Neutrophil (primary cell): ENCODE data around the gene SRRD.

Experiments used
- H3K27ac ChIP-seq: fragments of 200-600 bp; sonication (generic); 2 replicates; pipeline ENCODE4 v1.5.1; 2016; ENCODE audit warnings: mild to moderate bottlenecking, moderate library complexity
- H3K27me3 ChIP-seq: fragments of 200-600 bp; sonication (generic); 2 replicates; pipeline ENCODE4 v1.6.0; 2016; ENCODE audit warnings: mild to moderate bottlenecking
- H3K36me3 ChIP-seq: fragments of 200-600 bp; sonication (generic); 2 replicates; pipeline ENCODE4 v1.5.1; 2017
- H3K4me1 ChIP-seq, 2 experiments: fragments of 200-600 bp in 1 of 2; sonication (generic) in 1 of 2; 1 replicate in 1 of 2; 2 replicates in 1 of 2; pipeline versions ENCODE4 v1.5.1 to v1.6.1; 2013 to 2016; ENCODE audit warnings: low read depth in 1 of 2, low read length in 1 of 2, mild to moderate bottlenecking in 1 of 2, moderate library complexity in 1 of 2; ENCODE audit not compliant: control insufficient read depth in 1 of 2, insufficient read depth in 1 of 2
- H3K4me3 ChIP-seq, 2 experiments: fragments of 200-600 bp in 1 of 2; sonication (generic) in 1 of 2; 1 replicate in 1 of 2; 2 replicates in 1 of 2; pipeline ENCODE4 v1.5.1; 2013 to 2016; ENCODE audit warnings: low read depth in 1 of 2, low read length in 1 of 2, mild to moderate bottlenecking in 1 of 2, moderate library complexity in 1 of 2
- H3K9me3 ChIP-seq: fragments of 200-600 bp; sonication (generic); 2 replicates; pipeline ENCODE4 v1.5.1; 2016
- TF ChIP-seq, protein P1 (sequence below): fragments of 200-600 bp; sonication (generic); IDR thresholded peaks from 2 replicates; pipeline ENCODE4 v1.5.1; 2016; ENCODE audit warnings: antibody characterized with exemption

Gene SRRD

DNA sequence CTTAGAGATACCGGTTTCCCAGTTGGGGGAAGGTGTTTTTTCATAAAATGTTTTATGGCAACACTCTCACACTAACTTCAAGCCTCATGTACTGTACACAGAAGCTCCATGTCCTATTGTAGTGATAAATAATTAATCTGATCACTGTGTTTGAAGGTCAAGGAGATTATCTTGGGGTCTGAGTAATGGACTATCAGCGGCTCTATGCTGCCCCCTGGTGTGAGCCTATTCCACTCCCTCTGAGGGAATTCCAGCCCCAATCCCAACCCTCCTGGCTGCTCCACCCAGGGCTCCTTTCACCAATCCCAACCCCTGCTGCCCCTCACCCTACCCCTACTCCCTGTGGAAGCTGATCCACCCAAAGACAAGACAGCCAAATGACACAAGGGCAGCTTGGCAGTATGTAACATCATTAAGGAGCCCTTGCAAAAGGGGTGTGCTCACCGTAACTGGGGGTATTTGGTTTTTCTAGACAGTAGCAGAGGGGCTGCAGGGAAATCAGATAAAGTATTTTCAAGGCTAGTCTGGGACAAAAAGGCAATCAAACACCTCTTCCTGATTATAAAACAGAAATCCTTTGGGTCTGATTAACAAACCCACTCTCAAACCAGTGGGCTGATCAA is 22.4 kb upstream of the SRRD start:
- H3K36me3 ChIP-seq: peaks cover 40% of the 10 kb centered on the region
- no peaks in the 10 kb centered on the region for H3K9me3 ChIP-seq
- H3K4me1 ChIP-seq: peaks cover 8 to 11% of the 10 kb centered on the region in 2 experiments
- no peak overlapping the region for H3K4me3 ChIP-seq
- no peaks in the 10 kb centered on the region for H3K27me3 ChIP-seq
- TF ChIP-seq, protein P1, sequence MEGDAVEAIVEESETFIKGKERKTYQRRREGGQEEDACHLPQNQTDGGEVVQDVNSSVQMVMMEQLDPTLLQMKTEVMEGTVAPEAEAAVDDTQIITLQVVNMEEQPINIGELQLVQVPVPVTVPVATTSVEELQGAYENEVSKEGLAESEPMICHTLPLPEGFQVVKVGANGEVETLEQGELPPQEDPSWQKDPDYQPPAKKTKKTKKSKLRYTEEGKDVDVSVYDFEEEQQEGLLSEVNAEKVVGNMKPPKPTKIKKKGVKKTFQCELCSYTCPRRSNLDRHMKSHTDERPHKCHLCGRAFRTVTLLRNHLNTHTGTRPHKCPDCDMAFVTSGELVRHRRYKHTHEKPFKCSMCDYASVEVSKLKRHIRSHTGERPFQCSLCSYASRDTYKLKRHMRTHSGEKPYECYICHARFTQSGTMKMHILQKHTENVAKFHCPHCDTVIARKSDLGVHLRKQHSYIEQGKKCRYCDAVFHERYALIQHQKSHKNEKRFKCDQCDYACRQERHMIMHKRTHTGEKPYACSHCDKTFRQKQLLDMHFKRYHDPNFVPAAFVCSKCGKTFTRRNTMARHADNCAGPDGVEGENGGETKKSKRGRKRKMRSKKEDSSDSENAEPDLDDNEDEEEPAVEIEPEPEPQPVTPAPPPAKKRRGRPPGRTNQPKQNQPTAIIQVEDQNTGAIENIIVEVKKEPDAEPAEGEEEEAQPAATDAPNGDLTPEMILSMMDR: peak; percentile 51
- H3K27ac ChIP-seq: no peak overlapping the region

DNA sequence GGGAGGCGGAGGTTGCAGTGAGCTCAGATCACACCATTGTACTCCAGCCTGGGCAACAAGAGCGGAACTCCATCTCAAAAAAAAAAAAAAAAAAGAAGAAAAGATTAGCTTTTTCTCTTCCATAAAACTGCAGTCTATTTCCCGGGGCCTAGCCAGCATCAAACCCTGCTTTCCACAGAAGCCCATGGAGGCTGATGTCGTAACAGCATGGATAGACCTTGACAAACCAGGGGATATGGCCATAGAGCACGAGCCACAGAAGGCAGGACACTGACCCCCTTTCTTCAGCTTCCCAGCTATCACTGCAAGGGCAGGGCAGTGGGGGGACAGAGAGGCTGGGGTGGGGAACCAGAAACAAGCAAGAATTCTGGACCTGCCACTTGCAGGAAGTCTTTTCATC is 21.6 kb upstream of the SRRD start:
- H3K27ac ChIP-seq: no peak overlapping the region
- TF ChIP-seq, protein P1: no peak
- H3K27me3 ChIP-seq: no peaks in the 10 kb centered on the region
- H3K36me3 ChIP-seq: peaks cover 44% of the 10 kb centered on the region
- H3K4me1 ChIP-seq: peaks cover 8 to 11% of the 10 kb centered on the region in 2 experiments
- H3K4me3 ChIP-seq: no peak overlapping the region
- no peaks in the 10 kb centered on the region for H3K9me3 ChIP-seq

DNA sequence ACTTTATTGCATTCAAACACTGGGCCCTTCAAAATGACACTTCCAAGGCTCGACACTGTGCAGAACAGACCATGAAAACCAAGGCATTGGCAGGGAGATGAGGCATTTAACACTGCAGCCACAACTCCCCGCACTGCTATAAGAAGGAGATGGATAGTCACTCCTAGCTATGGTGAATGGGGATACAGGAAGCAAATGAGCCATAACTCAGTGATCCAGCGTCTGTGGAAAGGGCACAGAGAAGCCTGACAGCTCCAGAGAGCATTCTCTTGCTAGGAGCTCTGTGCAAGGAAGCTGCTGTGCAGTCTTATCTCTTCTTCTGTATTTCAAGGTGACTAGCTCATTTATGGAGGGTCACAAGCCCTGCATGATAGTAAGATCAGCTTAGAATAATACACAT is 21.0 kb upstream of the SRRD start:
- no peak overlapping the region for H3K27ac ChIP-seq
- H3K4me1 ChIP-seq: peaks cover 8 to 11% of the 10 kb centered on the region in 2 experiments
- H3K4me3 ChIP-seq: no peak overlapping the region
- no peaks in the 10 kb centered on the region for H3K27me3 ChIP-seq
- peaks cover 39% of the 10 kb centered on the region for H3K36me3 ChIP-seq
- no peaks in the 10 kb centered on the region for H3K9me3 ChIP-seq
- TF ChIP-seq, protein P1: no peak

DNA sequence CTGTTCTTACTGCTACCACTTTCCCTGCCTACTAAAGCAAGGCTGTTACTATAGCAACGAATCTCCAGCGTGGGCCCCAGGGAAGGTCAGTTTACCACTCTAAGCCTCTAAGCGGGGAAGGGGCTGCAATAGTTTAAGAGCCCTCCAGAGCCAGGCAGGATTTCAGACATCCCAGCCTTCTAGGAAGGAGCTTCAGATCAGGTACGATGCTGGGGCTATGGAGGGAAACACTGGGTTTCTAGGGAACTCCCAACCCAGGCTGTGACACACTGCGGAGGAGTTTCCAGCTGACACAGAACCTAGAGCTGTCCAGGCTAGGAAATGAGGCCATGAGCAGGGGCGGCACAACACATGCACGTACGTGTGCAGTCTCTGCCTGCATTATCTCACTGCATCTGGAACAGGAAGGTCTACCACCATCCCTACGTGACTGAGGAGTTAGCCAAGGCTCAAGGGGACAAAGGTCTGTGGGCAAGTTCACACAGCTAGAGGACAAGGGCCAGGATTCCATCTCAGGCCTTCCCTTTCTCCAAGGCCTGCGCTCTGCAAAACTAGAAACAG is 20.5 kb upstream of the SRRD start:
- Histone ChIP-seq H3K9me3 (no peaks in the 10 kb centered on the region), H3K4me3 (no peak overlapping the region), H3K4me1 (peaks cover 8 to 11% of the 10 kb centered on the region in 2 experiments), H3K36me3 (peaks cover 38% of the 10 kb centered on the region), H3K27me3 (no peaks in the 10 kb centered on the region), H3K27ac (no peak overlapping the region)
- TF ChIP-seq, protein P1: no peak

DNA sequence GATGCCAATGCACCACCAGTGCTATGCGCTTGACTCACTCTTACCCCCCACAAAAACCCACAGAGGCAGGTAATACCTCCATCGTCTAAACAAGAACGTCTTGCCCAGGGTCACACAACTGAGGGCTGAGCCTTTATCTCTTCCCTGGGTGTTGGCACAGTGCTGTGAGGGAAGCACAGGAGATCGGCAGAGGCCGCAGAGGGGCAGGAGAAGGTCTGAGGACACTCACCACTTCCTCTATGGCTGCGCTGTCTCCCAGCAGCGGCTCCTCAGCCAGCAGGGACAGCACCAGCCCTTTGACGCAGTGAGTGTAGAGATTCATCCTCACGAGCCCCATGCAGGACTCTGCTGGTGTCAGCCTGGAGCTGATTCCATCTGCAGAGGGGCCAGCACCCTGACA is 20.0 kb upstream of the SRRD start:
- Histone ChIP-seq H3K9me3 (no peaks in the 10 kb centered on the region), H3K4me1 (peaks cover 8 to 11% of the 10 kb centered on the region in 2 experiments), H3K27ac (no peak overlapping the region), H3K4me3 (no peak overlapping the region), H3K36me3 (peaks cover 39% of the 10 kb centered on the region), H3K27me3 (no peaks in the 10 kb centered on the region)
- TF ChIP-seq, protein P1: no peak
